Activated CD8-positive, alpha-beta memory T cell treated with anti-CD3 and anti-CD28 coated beads, Interleukin-2, amount 50 U/mL, for 48 hours (primary cell): Measurements from ENCODE around the gene C1orf210.

Experiments used
- DNase-seq: peaks from one replicate; pipeline ENCODE4 v3.0.0-alpha.2; 2020

The C1orf210 gene

DNA sequence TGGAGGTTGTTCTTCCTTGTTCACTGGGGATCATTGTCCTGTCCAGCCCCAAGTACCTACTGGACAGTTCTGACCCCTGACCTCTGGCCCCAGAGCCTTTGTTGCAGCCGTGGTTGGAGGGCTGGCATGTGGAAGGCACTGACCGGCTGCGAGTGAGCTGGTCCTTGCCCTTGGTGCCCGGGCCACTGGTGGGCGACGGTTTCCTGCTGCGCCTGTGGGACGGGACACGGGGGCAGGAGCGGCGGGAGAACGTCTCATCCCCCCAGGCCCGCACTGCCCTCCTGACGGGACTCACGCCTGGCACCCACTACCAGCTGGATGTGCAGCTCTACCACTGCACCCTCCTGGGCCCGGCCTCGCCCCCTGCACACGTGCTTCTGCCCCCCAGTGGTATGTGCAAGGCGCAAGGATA, 26.8 kb upstream of the C1orf210 start:
- DNase-seq = no peak

- no peak for DNase-seq
These were observed 26.1 kb upstream of the C1orf210 start for GRCh38 chr1:43311521-43311920.

DNA sequence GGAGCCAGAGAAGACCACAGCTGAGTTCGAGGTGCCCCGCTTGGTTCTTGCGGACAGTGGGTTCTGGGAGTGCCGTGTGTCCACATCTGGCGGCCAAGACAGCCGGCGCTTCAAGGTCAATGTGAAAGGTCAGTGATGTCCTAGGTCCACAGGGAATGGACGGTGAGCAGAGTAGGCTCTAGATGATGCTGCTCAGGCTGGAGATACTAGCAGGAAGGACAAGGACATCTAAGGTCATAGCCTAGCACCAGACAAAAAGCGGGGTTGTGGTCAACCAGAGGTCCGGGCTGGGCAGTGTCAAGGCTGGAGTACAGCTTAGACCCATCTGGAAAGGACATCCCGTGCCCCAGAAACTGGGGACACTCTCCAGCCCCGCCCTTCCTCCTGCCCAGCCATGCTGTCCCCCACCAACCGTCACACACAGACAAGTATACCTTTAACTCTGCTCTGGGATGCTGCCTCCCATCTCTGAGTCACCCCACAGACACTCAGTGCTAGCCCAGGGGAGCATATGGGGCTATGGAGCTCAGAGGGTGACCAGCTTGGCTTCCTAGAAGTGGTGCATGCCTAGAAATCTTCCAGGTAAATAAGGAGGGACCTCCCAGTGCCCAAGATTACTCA, 24.1 kb upstream of the C1orf210 start:
- no peak for DNase-seq

- no peak for DNase-seq
These were observed 23.4 kb upstream of the C1orf210 start for GRCh38 chr1:43308635-43309404.

GRCh38 chr1:43307458-43308158, 22.2 kb upstream of the C1orf210 start:
- DNase-seq = no peak

- no peak for DNase-seq
These were observed 21.5 kb upstream of the C1orf210 start for GRCh38 chr1:43306688-43307457.

- DNase-seq = no peak
These were observed 20.7 kb upstream of the C1orf210 start for GRCh38 chr1:43305926-43306687.

DNA sequence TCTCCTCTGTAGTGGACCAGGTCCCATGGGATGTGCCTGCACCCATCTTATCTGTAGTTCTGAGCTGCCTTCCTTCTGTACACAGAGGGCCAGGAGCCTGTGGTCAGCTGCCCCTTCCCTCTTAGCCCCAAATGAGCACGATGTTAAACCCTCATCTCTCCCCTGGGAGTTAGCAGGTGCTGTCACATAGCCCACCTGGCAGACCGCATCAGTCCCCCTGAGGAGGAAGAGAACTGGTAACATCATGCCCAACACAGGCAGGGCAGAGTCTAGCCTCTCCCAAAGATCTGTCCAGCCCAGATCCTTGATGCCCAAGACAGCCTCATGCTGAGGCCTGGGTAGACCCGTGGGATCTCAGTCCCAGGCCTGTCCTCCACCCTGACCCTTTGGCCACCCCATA, 20.1 kb upstream of the C1orf210 start:
- no peak for DNase-seq

DNA sequence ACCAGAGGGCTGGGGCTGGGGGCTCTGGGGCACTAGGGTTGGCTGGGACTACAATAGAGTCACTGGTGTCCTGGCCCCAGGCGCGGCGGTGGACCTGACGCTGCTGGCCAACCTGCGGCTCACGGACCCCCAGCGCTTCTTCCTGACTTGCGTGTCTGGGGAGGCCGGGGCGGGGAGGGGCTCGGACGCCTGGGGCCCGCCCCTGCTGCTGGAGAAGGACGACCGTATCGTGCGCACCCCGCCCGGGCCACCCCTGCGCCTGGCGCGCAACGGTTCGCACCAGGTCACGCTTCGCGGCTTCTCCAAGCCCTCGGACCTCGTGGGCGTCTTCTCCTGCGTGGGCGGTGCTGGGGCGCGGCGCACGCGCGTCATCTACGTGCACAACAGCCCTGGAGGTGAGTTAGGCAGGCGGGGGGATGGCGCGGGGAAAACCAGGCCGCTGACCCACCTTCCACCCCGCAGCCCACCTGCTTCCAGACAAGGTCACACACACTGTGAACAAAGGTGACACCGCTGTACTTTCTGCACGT, 19.5 kb upstream of the C1orf210 start:
- no peak for DNase-seq

- DNase-seq = no peak
These were observed 18.9 kb upstream of the C1orf210 start for GRCh38 chr1:43304314-43304681.

DNA sequence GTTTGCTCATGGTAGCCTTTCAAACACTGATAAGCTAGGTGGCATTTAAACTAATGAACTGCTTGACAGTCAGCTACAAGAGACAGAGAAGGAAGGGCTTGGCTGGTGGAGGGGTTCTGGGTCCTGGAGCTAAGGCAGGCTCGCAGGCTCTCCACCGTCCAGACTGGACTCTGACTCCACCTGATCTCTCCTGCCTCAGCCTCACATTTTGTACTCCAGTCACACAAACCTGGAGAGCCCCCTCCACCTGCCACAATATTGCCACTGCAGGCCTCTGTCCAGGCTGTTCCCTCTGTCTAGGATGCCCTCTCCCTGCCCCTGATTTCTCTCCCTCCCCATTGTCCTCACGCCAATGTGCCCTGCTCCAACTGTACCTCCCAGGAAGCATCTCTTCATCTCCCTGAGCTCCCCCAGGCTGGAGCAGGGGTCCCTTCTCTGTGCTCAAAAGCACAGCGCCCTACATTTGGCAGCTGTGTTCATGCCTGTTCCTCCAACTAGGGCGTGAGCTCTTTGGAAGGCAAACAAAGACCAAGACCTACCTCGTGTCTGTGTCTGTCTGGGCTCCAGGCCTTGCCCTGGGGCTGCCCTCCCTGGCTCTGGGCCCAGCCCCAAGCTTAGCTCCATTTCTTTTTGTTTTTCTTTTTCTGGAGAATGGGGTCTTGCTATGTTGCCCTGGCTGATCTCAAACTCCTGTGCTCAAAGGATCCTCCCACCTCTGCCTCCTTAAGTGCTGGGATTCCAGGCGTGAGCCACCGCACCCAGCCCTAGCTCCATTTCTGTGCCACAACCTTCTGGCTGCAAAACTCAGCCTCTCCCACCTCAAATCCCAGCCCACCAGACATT, 18.3 kb upstream of the C1orf210 start:
- DNase-seq = no peak

DNA sequence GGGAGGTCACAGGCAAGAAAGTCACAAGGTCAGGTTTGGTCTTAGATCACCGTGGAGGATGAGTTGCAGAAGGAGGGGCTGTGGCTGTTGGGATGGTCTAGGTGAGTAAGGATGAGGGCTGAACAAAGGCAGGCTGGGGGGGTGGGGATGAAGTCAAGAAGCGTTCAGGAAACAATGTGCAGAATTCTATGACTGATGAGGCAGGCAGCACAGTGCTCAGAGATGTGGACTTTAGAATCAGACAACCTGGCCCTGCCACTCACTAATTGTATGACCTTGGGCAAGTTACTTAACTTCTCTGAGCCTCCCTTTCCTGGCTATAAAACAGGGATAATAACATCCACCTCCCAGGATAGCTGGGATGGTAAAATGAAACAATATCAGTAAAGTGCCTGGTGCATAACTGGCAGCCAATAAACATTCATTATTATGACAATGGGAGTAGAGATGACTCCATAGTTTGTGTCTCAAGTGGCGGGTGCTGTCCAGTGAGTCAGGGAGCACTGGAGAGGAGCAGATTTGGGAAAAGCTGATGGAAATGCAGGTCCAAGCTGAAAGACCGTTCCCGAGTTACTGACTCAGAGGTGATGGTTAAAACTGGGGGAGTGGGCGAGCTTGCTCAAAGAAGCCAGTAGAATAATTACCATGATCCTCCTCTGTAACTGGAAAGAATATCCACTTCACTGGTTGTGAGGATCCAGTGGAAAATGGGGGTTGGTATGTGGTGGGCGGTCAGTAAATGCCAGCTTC, 17.5 kb upstream of the C1orf210 start:
- DNase-seq = no peak

GRCh38 chr1:43302201-43302600, 16.8 kb upstream of the C1orf210 start:
- no peak for DNase-seq

- no peak for DNase-seq
These were observed 15.2 kb upstream of the C1orf210 start, which contains the start of gene TIE1 for GRCh38 chr1:43300378-43301094. TIE1 (plus strand) TSS chr1:43300982; CDS start chr1:43301072, 90 bp downstream.

- no peak for DNase-seq
These were observed 13.7 kb upstream of the C1orf210 start for GRCh38 chr1:43299101-43299500.

DNA sequence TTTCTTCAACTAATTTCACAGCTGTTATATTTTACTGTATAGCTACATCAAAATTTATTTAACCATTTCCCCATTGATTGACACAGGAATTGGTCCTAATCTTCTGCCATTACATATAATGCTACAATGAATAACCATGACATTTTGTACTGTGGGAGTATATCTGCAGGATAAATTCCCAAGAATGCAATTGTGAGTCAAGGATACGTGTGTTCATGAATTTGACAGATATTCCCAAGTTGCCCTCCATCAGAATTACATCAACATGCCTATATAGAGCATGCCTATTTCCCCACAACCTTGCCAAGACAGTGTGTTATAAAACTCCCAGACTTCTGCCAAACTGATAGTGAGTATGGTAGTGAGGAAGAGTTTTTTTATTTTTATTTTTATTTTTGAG, 12.7 kb upstream of the C1orf210 start:
- no peak for DNase-seq

GRCh38 chr1:43296207-43296606, 10.8 kb upstream of the C1orf210 start:
- no peak for DNase-seq

DNA sequence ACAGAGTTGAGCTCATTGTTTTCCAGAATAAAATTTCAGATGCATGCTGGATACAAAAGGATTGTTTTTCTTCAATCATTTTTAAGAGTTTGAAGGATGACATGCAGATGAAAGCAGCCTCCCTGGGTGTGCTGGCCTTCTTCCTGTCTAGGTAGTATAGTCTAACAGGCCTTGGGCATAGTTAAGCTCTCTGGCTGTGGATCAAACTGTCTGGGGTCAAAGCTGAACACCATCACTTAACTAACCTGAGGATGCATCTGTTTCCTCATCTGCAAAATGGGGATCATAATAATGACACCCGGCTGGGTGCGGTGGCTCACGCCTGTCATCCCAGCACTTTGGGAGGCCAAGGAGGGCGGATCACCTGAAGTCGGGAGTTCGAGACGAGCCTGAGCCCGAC, 9.4 kb upstream of the C1orf210 start:
- no peak for DNase-seq

- no peak for DNase-seq
These were observed 8.7 kb upstream of the C1orf210 start for GRCh38 chr1:43293896-43294760.
